SK-N-SH (cell line): Measurements from ENCODE around the gene ACAP2. TPM values are rescaled to one million over a fixed set of nuclear protein-coding genes. Genes with fewer than 3 reads are reported as not detected.

Experiments used
- CTCF ChIA-PET: fragments of 300-600, 350-600 bp; formaldehyde crosslinking; extraction: SDS; loops from one replicate; lab custom pipeline; 2021; lab: Yijun Ruan, JAX
- POLR2A ChIA-PET: fragments of 350-600 bp; sonication (Branson Sonifier 250); formaldehyde crosslinking; extraction: SDS; loops from one replicate; lab custom pipeline; 2020; ENCODE audit warnings: antibody characterized with exemption, inconsistent platforms; lab: Yijun Ruan, JAX
- DNase-seq: peaks from one replicate; pipeline ENCODE4 v3.0.0; 2012
- H2AFZ ChIP-seq: fragments of 200-600 bp; sonication (generic); 2 replicates; pipeline ENCODE4 v1.8.1; 2016; ENCODE audit warnings: antibody characterized with exemption, mild to moderate bottlenecking, low read depth
- H3F3A ChIP-seq: fragments of 200-600 bp; sonication (generic); replicated peaks from 2 replicates; pipeline ENCODE3; 2016; ENCODE audit warnings: antibody characterized with exemption, mild to moderate bottlenecking; ENCODE audit not compliant: insufficient read depth
- H3K27ac ChIP-seq, 2 experiments: fragments of 200-500 bp in 1 of 2; fragments of 200-600 bp in 1 of 2; sonication (Bioruptor generic) in 1 of 2; sonication (generic), shearing (Covaris generic) in 1 of 2; 2 replicates each; pipeline versions ENCODE4 v1.5.1 to v1.6.1; 2014 to 2016; ENCODE audit warnings: low read depth in 2 of 2, inconsistent platforms in 1 of 2, low read length in 1 of 2, mild to moderate bottlenecking in 1 of 2, mixed read lengths in 1 of 2
- H3K27me3 ChIP-seq: fragments of 200-600 bp; sonication (generic), shearing (Covaris generic); 2 replicates; pipeline ENCODE4 v1.6.1; 2016; ENCODE audit warnings: mixed run types; ENCODE audit not compliant: insufficient read depth
- H3K36me3 ChIP-seq, 2 experiments: fragments of 200-500 bp in 1 of 2; fragments of 200-600 bp in 1 of 2; sonication (Bioruptor generic) in 1 of 2; sonication (generic) in 1 of 2; replicated peaks in 1 of 2; 2 replicates each; pipeline versions ENCODE3 to v1.5.1; 2014 to 2016; ENCODE audit warnings: low read length in 1 of 2, mild to moderate bottlenecking in 1 of 2; ENCODE audit not compliant: insufficient read depth in 2 of 2, control insufficient read depth in 1 of 2
- H3K4me1 ChIP-seq, 2 experiments: fragments of 200-500 bp in 1 of 2; fragments of 200-600 bp in 1 of 2; sonication (Bioruptor generic) in 1 of 2; sonication (generic), shearing (Covaris generic) in 1 of 2; 2 replicates each; pipeline versions ENCODE4 v1.5.1 to v1.6.1; 2014 to 2016; ENCODE audit warnings: low read depth in 1 of 2, low read length in 1 of 2, mixed run types in 1 of 2; ENCODE audit not compliant: insufficient read depth in 2 of 2, control insufficient read depth in 1 of 2
- H3K4me2 ChIP-seq: fragments of 200-600 bp; sonication (generic), shearing (Covaris generic); 2 replicates; pipeline ENCODE4 v1.6.1; 2017; ENCODE audit warnings: mixed run types
- H3K4me3 ChIP-seq, 2 experiments: fragments of 200-500 bp in 1 of 2; fragments of 200-600 bp in 1 of 2; sonication (Bioruptor generic) in 1 of 2; sonication (generic), shearing (Covaris generic) in 1 of 2; 2 replicates each; pipeline versions ENCODE4 v1.5.1 to v1.8.1; 2014 to 2016; ENCODE audit warnings: low read depth in 2 of 2, inconsistent platforms in 1 of 2, low read length in 1 of 2, mild to moderate bottlenecking in 1 of 2, mixed read lengths in 1 of 2, moderate library complexity in 1 of 2
- H3K79me2 ChIP-seq: fragments of 200-600 bp; sonication (generic); 2 replicates; pipeline ENCODE4 v1.8.1; 2017; ENCODE audit warnings: mild to moderate bottlenecking; ENCODE audit not compliant: insufficient read depth
- H3K9ac ChIP-seq: fragments of 200-600 bp; sonication (generic); 2 replicates; pipeline ENCODE4 v1.6.1; 2017; ENCODE audit warnings: mixed run types
- H3K9me2 ChIP-seq: fragments of 200-600 bp; sonication (generic); 2 replicates; pipeline ENCODE4 v1.6.1; 2017; ENCODE audit warnings: mixed run types
- H3K9me3 ChIP-seq: fragments of 200-600 bp; sonication (generic); 2 replicates; pipeline ENCODE4 v1.6.1; 2017; ENCODE audit warnings: mixed run types, mild to moderate bottlenecking, moderate library complexity
- H4K20me1 ChIP-seq: fragments of 200-600 bp; sonication (generic); 2 replicates; pipeline ENCODE4 v1.6.1; 2017; ENCODE audit warnings: mild to moderate bottlenecking, mixed run types; ENCODE audit not compliant: insufficient read depth
- CTCF ChIP-seq: fragments of 200-600 bp; sonication (generic); IDR thresholded peaks from 2 replicates; pipeline ENCODE4 v1.6.1; 2017; ENCODE audit warnings: antibody characterized with exemption, mild to moderate bottlenecking, moderate library complexity
- EZH2phosphoT487 ChIP-seq: fragments of 200-600 bp; sonication (generic); IDR thresholded peaks from 2 replicates; pipeline ENCODE4 v1.6.1; 2017; ENCODE audit warnings: low read depth, mixed run types, mild to moderate bottlenecking, antibody characterized with exemption, moderate library complexity, borderline replicate concordance
- FOXJ3 ChIP-seq: sonication (generic); formaldehyde crosslinking; IDR thresholded peaks from 2 replicates; pipeline ENCODE4 v1.5.1; 2020; ENCODE audit warnings: mild to moderate bottlenecking, missing genetic modification reagents
- JUND ChIP-seq: IDR thresholded peaks from 2 replicates; pipeline ENCODE4 v1.4.0; 2012
- MAX ChIP-seq: IDR thresholded peaks from 2 replicates; pipeline ENCODE4 v1.4.0; 2012; ENCODE audit warnings: low read depth
- MEF2A ChIP-seq: IDR thresholded peaks from 2 replicates; pipeline ENCODE4 v1.4.0; 2012; ENCODE audit warnings: low read depth, borderline replicate concordance
- MXI1 ChIP-seq: IDR thresholded peaks from 2 replicates; pipeline ENCODE4 v1.6.1; 2012; ENCODE audit warnings: mild to moderate bottlenecking, low read depth, low read length, improper control_type of control experiment
- NFIC ChIP-seq: IDR thresholded peaks from 2 replicates; pipeline ENCODE4 v1.4.0; 2012; ENCODE audit warnings: borderline replicate concordance
- POLR2AphosphoS5 ChIP-seq: IDR thresholded peaks from 2 replicates; pipeline ENCODE4 v1.6.1; 2012; ENCODE audit warnings: low read depth, low read length
- RAD21 ChIP-seq: IDR thresholded peaks from 2 replicates; pipeline ENCODE4 v1.6.1; 2012; ENCODE audit warnings: mild to moderate bottlenecking, low read length
- RCOR1 ChIP-seq: fragments of 150-350 bp; IDR thresholded peaks from 2 replicates; pipeline ENCODE4 v1.6.1; 2017; ENCODE audit warnings: antibody characterized with exemption, low read length
- REST ChIP-seq: IDR thresholded peaks from 2 replicates; pipeline ENCODE4 v1.6.1; 2012; ENCODE audit warnings: mild to moderate bottlenecking, low read depth, low read length, moderate library complexity
- RFX5 ChIP-seq: IDR thresholded peaks from 2 replicates; pipeline ENCODE4 v1.6.1; 2012; ENCODE audit warnings: mild to moderate bottlenecking, improper control_type of control experiment, low read length
- SIN3A ChIP-seq: IDR thresholded peaks from 2 replicates; pipeline ENCODE4 v1.6.1; 2012; ENCODE audit warnings: low read depth, mild to moderate bottlenecking, low read length, moderate library complexity, borderline replicate concordance
- SMC3 ChIP-seq: IDR thresholded peaks from 2 replicates; pipeline ENCODE4 v1.6.1; 2012; ENCODE audit warnings: low read depth, low read length, improper control_type of control experiment
- TAF1 ChIP-seq: IDR thresholded peaks from 2 replicates; pipeline ENCODE4 v1.6.1; 2012; ENCODE audit warnings: low read depth, mild to moderate bottlenecking, low read length, moderate library complexity, borderline replicate concordance
- USF2 ChIP-seq: fragments of 150-350 bp; IDR thresholded peaks from 2 replicates; pipeline ENCODE4 v1.6.1; 2017; ENCODE audit warnings: antibody characterized with exemption, low read length, low read depth, borderline replicate concordance
- YY1 ChIP-seq: IDR thresholded peaks from 2 replicates; pipeline ENCODE4 v1.4.0; 2012; ENCODE audit warnings: low read depth, mild to moderate bottlenecking
- WGBS: methylation state at CpG from one replicate; pipeline ENCODE4 v1.1.6; 2017; ENCODE audit warnings: low lambda C conversion rate; 5-methylcytosine and 5-hydroxymethylcytosine counted together
- polyA plus RNA-seq, 3 experiments: library from polyadenylated mRNA; depleted of rRNA; stranded (reverse); fragments of >200 nt; gene quantifications; 2 replicates each; pipeline ENCODE4 v1.2.3, GENCODE V29; 2012

ACAP2 gene
- polyA plus RNA-seq, 1 of the 3 experiments (the other 2 are of a cell fraction) = 6.8 TPM

GRCh38 chr3:195227871-195228270 is 214.9 kb downstream of the ACAP2 start:
- Histone ChIP-seq H3K36me3 (no peaks in the 10 kb centered on the region), H3K27ac (no peak overlapping the region), H3K9me3 (no peaks in the 10 kb centered on the region), H3K4me2 (no peak overlapping the region), H3K9ac (no peak overlapping the region), H2AFZ (no peak overlapping the region), H3K9me2 (no peaks in the 10 kb centered on the region), H3F3A (peaks cover 7% of the 10 kb centered on the region), H3K4me3 (no peak overlapping the region), H3K79me2 (no peaks in the 10 kb centered on the region), H3K27me3 (no peaks in the 10 kb centered on the region), H4K20me1 (no peaks in the 10 kb centered on the region), H3K4me1 (peaks cover 0 to 8% of the 10 kb centered on the region in 2 experiments; a peak in 3 of 4 replicates)
- WGBS = 100% methylated on average over 6 of the region's 6 CpGs
- CTCF ChIA-PET = interaction anchor here (3.9 kb wide), 1 partner anchor 12 kb away, joined by 16 read pairs; no protein-coding TSS in a partner anchor
- TF ChIP-seq CTCF (no peak), REST (no peak), YY1 (no peak), FOXJ3 (CRISPR knock-in tag) (no peak), JUND (no peak), USF2 (no peak), MXI1 (no peak), POLR2AphosphoS5 (no peak), SIN3A (no peak), SMC3 (no peak), NFIC (no peak), RCOR1 (no peak), MAX (no peak), RAD21 (no peak), RFX5 (no peak), EZH2phosphoT487 (no peak), MEF2A (no peak), TAF1 (no peak)
- POLR2A ChIA-PET = no interaction called here
- DNase-seq = no peak
